Measurements from ENCODE around the gene CNNM4. TPM values are rescaled to one million over a fixed set of nuclear protein-coding genes. Genes with fewer than 3 reads are reported as not detected.

Gene CNNM4
- total and polyA plus RNA-seq, 4 experiments from 2014 or later, result 0.94 to 7.2 (median 6.0) TPM

- Histone ChIP-seq H3K9me3 (ENCODE audit: control insufficient read depth in 1 of 2, low read length in 2 of 2) (no peaks in the 10 kb centered on the region), H3K4me3 (ENCODE audit: low read length in 2 of 2) (no peak overlapping the region), H3K27me3 (ENCODE audit: insufficient read depth, low read length) (no peaks in the 10 kb centered on the region), H3K4me1 (ENCODE audit: insufficient read depth, low read length) (peaks cover 38% of the 10 kb centered on the region), H3K36me3 (ENCODE audit: insufficient read depth, low read length) (peaks cover 40% of the 10 kb centered on the region), H3K27ac (ENCODE audit: low read depth, low read length) (no peak overlapping the region)
- Mint-ChIP-seq H3K36me3 (peaks cover 16 to 45% of the 10 kb centered on the region in 2 donors), H3K27me3 (no peaks in the 10 kb centered on the region), H3K4me3 (peak overlapping the region in 6 of 8 donors; percentile 1 to 58 (median 20)), H3K27ac (peak overlapping the region; percentile 53 to 87 (median 77)), H3K4me1 (peaks cover 19 to 56% (median 31%) of the 10 kb centered on the region in 4 donors), H3K9me3 (no peaks in the 10 kb centered on the region)
- POLR2A ChIA-PET (ENCODE audit: partially characterized antibody), result interaction anchor here (0.5 to 10.0 kb wide), 8 partner anchors 8 to 102 kb away, joined by 3 to 194 read pairs (median 11); partner anchors contain the start of gene SEMA4C
- DNase-seq, result peak in 4 of 5 donors; percentile 37 to 75 (median 46)
- CTCF ChIA-PET (ENCODE audit: partially characterized antibody), result interaction anchor here (1.1 to 16.0 kb wide), 4 partner anchors 10 to 102 kb away, joined by 5 to 624 read pairs (median 38); partner anchors contain the start of gene SEMA4C
- intact Hi-C loops (cut with micrococcal nuclease), result no loop called here
These were observed 99.6 kb downstream of the CNNM4 start for GRCh38 chr2:96860065-96861029.

- no peak for DNase-seq
- Mint-ChIP-seq H3K27ac (peak overlapping the region in 2 of 7 donors; percentile 44 to 78), H3K36me3 (peaks cover 23 to 51% of the 10 kb centered on the region in 2 donors), H3K9me3 (no peaks in the 10 kb centered on the region), H3K4me1 (peaks cover 21 to 61% (median 34%) of the 10 kb centered on the region in 4 donors), H3K4me3 (no peak overlapping the region), H3K27me3 (no peaks in the 10 kb centered on the region)
- Histone ChIP-seq H3K36me3 (ENCODE audit: insufficient read depth, low read length) (peaks cover 47% of the 10 kb centered on the region), H3K4me3 (ENCODE audit: low read length in 2 of 2) (no peak overlapping the region), H3K9me3 (ENCODE audit: control insufficient read depth in 1 of 2, low read length in 2 of 2) (no peaks in the 10 kb centered on the region), H3K27ac (ENCODE audit: low read depth, low read length) (no peak overlapping the region), H3K4me1 (ENCODE audit: insufficient read depth, low read length) (peaks cover 35% of the 10 kb centered on the region), H3K27me3 (ENCODE audit: insufficient read depth, low read length) (no peaks in the 10 kb centered on the region)
- ChIA-PET CTCF (ENCODE audit: partially characterized antibody) (interaction anchor here (1.1 to 16.0 kb wide), 4 partner anchors 9 to 102 kb away, joined by 5 to 624 read pairs (median 38); partner anchors contain the start of gene SEMA4C), POLR2A (ENCODE audit: partially characterized antibody) (interaction anchor here (1.1 to 10.0 kb wide), 5 partner anchors 8 to 102 kb away, joined by 5 to 194 read pairs (median 6); partner anchors contain the start of gene SEMA4C)
- intact Hi-C loops (cut with micrococcal nuclease), result no loop called here
These were observed 100.4 kb downstream of the CNNM4 start for GRCh38 chr2:96861074-96861473.

Small RNAs within 50 kb of the gene (microRNA-seq; reads per million reads assigned to microRNA genes)
- gene MIR3127 (ENCODE audit: borderline microRNAs expressed, borderline number of aligned reads, borderline replicate concordance), result not detected

Other genes starting within 250 kb of the CNNM4 start
- gene ARID5A, start 224.2 kb upstream of the CNNM4 start, total RNA-seq, result 10 to 100 TPM; 80.0 to 83.8 TPM
- 10 to 100 TPM; 31.4 to 69.6 TPM for gene ARID5A, start 224.2 kb upstream of the CNNM4 start, polyA plus RNA-seq
- gene KANSL3, start 122.6 kb upstream of the CNNM4 start, total RNA-seq, result 10 to 100 TPM; 63.3 to 69.7 TPM
- gene KANSL3, start 122.6 kb upstream of the CNNM4 start, polyA plus RNA-seq, result 10 to 100 TPM; 13.3 to 17.0 TPM
- not detected for gene FER1L5, start 118.1 kb upstream of the CNNM4 start, total RNA-seq
- gene FER1L5, start 118.1 kb upstream of the CNNM4 start, polyA plus RNA-seq, result not detected
- gene LMAN2L, start 20.8 kb upstream of the CNNM4 start, total RNA-seq, result 10 to 100 TPM; 10.1 to 12.6 TPM
- gene LMAN2L, start 20.8 kb upstream of the CNNM4 start, polyA plus RNA-seq, result 10 to 100 TPM; 21.3 to 22.4 TPM
- gene CNNM3, start 55.4 kb downstream of the CNNM4 start, total RNA-seq, result 10 to 100 TPM; 55.1 to 57.4 TPM
- 10 to 100 TPM in 1 of 2 donors, 1 to 10 TPM in 1; 3.7 to 13.2 TPM for gene CNNM3, start 55.4 kb downstream of the CNNM4 start, polyA plus RNA-seq
- 10 to 100 TPM; 19.4 to 19.7 TPM for gene ANKRD23, start 83.1 kb downstream of the CNNM4 start, total RNA-seq
- gene ANKRD23, start 83.1 kb downstream of the CNNM4 start, polyA plus RNA-seq, result 1 to 10 TPM in 1 of 2 donors, not detected in 1; 1.5 TPM
- 10 to 100 TPM; 24.4 to 24.5 TPM for gene ANKRD39, start 97.1 kb downstream of the CNNM4 start, total RNA-seq
- 10 to 100 TPM; 18.7 to 42.5 TPM for gene ANKRD39, start 97.1 kb downstream of the CNNM4 start, polyA plus RNA-seq
- gene SEMA4C, start 109.2 kb downstream of the CNNM4 start, total RNA-seq, result 10 to 100 TPM; 72.6 to 77.0 TPM
- 1 to 10 TPM; 2.3 to 8.1 TPM for gene SEMA4C, start 109.2 kb downstream of the CNNM4 start, polyA plus RNA-seq
- gene FAM178B, start 225.7 kb downstream of the CNNM4 start, total RNA-seq, result 1 to 10 TPM in 1 of 2 experiments, under 1 TPM in 1; 0.73 to 1.0 TPM
- gene FAM178B, start 225.7 kb downstream of the CNNM4 start, polyA plus RNA-seq, result not detected

All from CD4-positive, alpha-beta memory T cell (primary cell).